HS-27A (cell line): Measurements from ENCODE around the gene CTU2.

Experiments used
- DNase-seq: peaks from one replicate; pipeline ENCODE4 v3.0.0-alpha.2; 2012; ENCODE audit warnings: low read depth, missing footprints

Gene CTU2

GRCh38 chr16:88714420-88715302 is 8.4 kb downstream of the CTU2 start:
- no peak for DNase-seq

- DNase-seq = no peak
Observed at GRCh38 chr16:88715312-88716190, 9.2 kb downstream of the CTU2 start.

- DNase-seq = no peak
Observed at GRCh38 chr16:88716201-88716600, 9.9 kb downstream of the CTU2 start.

GRCh38 chr16:88716601-88717001 is 10.3 kb downstream of the CTU2 start:
- DNase-seq = no peak

- DNase-seq = no peak
Observed at GRCh38 chr16:88718178-88718577, 11.9 kb downstream of the CTU2 start.

GRCh38 chr16:88719267-88719932 is 13.1 kb downstream of the CTU2 start:
- no peak for DNase-seq

- no peak for DNase-seq
Observed at GRCh38 chr16:88719933-88720296, 13.6 kb downstream of the CTU2 start.

- no peak for DNase-seq
Observed at GRCh38 chr16:88720396-88720970, 14.2 kb downstream of the CTU2 start.

- no peak for DNase-seq
Observed at GRCh38 chr16:88721236-88721635, 14.9 kb downstream of the CTU2 start.

- DNase-seq = no peak
Observed at GRCh38 chr16:88721815-88722755, 15.8 kb downstream of the CTU2 start.

- no peak for DNase-seq
Observed at GRCh38 chr16:88722784-88723506, 16.6 kb downstream of the CTU2 start.

GRCh38 chr16:88723507-88723887 is 17.2 kb downstream of the CTU2 start:
- no peak for DNase-seq

- DNase-seq = no peak
Observed at GRCh38 chr16:88723911-88724310, 17.6 kb downstream of the CTU2 start.

- no peak for DNase-seq
Observed at GRCh38 chr16:88724855-88725555, 18.7 kb downstream of the CTU2 start.

GRCh38 chr16:88725609-88726407 is 19.5 kb downstream of the CTU2 start:
- DNase-seq = no peak

- DNase-seq = no peak
Observed at GRCh38 chr16:88726408-88726749, 20.1 kb downstream of the CTU2 start.

- no peak for DNase-seq
Observed at GRCh38 chr16:88726981-88727380, 20.7 kb downstream of the CTU2 start.

GRCh38 chr16:88727871-88728270 is 21.6 kb downstream of the CTU2 start:
- no peak for DNase-seq
